CD4-positive, CD25-positive, alpha-beta regulatory T cell (primary cell): ENCODE measurements around the gene SLC45A2. TPM values are rescaled to one million over a fixed set of nuclear protein-coding genes. Genes with fewer than 3 reads are reported as not detected.
A peak's percentile ranks its signal among the peaks of the same experiment; 100 is the strongest.
"Not testable (repeated sequence)": the region's sequence is repeated elsewhere in the genome, so short reads cannot be mapped to it uniquely, and the experiment has no call there.

ENCODE experiments used
- ATAC-seq, 2 donors: fragments of 150-1000 bp; cut with Tn5 transposase; one replicate each; pipeline ENCODE4 v1.10.0; 2021; ENCODE audit warnings: low read depth in 2 of 2, moderate number of reproducible peaks in 2 of 2, moderate library complexity in 1 of 2
- DNase-seq, 3 donors: peaks; one replicate each; pipeline versions ENCODE4 v3.0.0 to v3.0.0-alpha.2; 2012 to 2022; ENCODE audit warnings: mixed read lengths in 1 of 3
- H3K27ac ChIP-seq: one replicate; pipeline ENCODE4 v1.7.0; 2013; ENCODE audit warnings: mild to moderate bottlenecking, low read length; ENCODE audit not compliant: insufficient read depth, poor library complexity, severe bottlenecking
- H3K27me3 ChIP-seq: one replicate; pipeline ENCODE4 v1.7.0; 2013; ENCODE audit warnings: low read length; ENCODE audit not compliant: control insufficient read depth, insufficient read depth
- H3K36me3 ChIP-seq: one replicate; pipeline ENCODE4 v1.7.0; 2013; ENCODE audit warnings: mild to moderate bottlenecking, low read length, moderate library complexity; ENCODE audit not compliant: control insufficient read depth, insufficient read depth
- H3K4me1 ChIP-seq: 2 replicates; pipeline ENCODE4 v1.7.0; 2013; ENCODE audit warnings: mild to moderate bottlenecking, low read length; ENCODE audit not compliant: insufficient read depth, control insufficient read depth, poor library complexity, severe bottlenecking
- H3K4me3 ChIP-seq: one replicate; pipeline ENCODE4 v1.7.0; 2013; ENCODE audit warnings: low read depth, mild to moderate bottlenecking, low read length, moderate library complexity
- H3K9me3 ChIP-seq, 2 experiments: 1 replicate in 1 of 2; 2 replicates in 1 of 2; pipeline ENCODE4 v1.7.0; 2013; ENCODE audit warnings: low read length in 2 of 2, mild to moderate bottlenecking in 1 of 2, moderate library complexity in 1 of 2; ENCODE audit not compliant: control insufficient read depth in 2 of 2
- H3K27ac Mint-ChIP-seq, 3 donors: one replicate each; pipeline ENCODE4 v1.8.0; 2020 to 2022; ENCODE audit warnings: mild to moderate bottlenecking in 3 of 3, mixed read lengths in 3 of 3, moderate library complexity in 2 of 3
- H3K27me3 Mint-ChIP-seq: one replicate; pipeline ENCODE4 v1.8.0; 2022; ENCODE audit warnings: mild to moderate bottlenecking, mixed read lengths
- H3K36me3 Mint-ChIP-seq: one replicate; pipeline ENCODE4 v1.8.0; 2020; ENCODE audit warnings: mixed read lengths
- H3K4me1 Mint-ChIP-seq, 4 donors: one replicate each; pipeline ENCODE4 v1.8.0; 2020 to 2022; ENCODE audit warnings: mixed read lengths in 4 of 4, mild to moderate bottlenecking in 1 of 4
- H3K4me3 Mint-ChIP-seq, 4 donors: one replicate each; pipeline ENCODE4 v1.8.0; 2020 to 2022; ENCODE audit warnings: mild to moderate bottlenecking in 4 of 4, mixed read lengths in 4 of 4, moderate library complexity in 3 of 4
- H3K9me3 Mint-ChIP-seq, 7 donors: one replicate each; pipeline ENCODE4 v1.8.0; 2020 to 2022; ENCODE audit warnings: mixed read lengths in 7 of 7, mild to moderate bottlenecking in 3 of 7, moderate library complexity in 2 of 7
- polyA plus RNA-seq, 4 donors: library from polyadenylated mRNA; unstranded; fragments of 300-500 nt; fragmentation: Illumina TruSeq; gene quantifications; one replicate each; pipeline ENCODE4 v1.2.3, GENCODE V29; 2021
- total RNA-seq: library from RNA; stranded (reverse); gene quantifications from one replicate; pipeline ENCODE4 v1.2.3, GENCODE V29; 2022

Gene SLC45A2
- not detected for total RNA-seq
- not detected for polyA plus RNA-seq

DNA sequence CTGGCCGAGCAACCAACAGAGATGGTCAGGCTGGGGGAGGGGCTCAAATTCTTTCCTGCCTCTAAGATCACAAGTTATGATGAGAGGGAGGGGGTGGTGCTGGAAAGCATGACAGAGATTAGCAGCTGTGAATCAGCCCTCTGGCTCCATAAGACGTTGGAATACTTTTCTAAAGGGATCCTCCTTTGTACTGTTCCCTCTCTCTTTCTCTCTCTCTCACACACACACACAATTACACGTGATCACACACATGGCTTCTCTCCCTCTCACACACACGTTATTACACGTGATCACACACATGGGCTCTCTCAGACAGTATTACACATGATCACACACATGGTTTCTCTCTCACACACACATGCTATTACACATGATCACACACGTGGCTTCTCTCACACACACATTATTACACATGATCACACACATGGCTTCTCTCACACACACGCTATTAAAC, at the start of gene SLC45A2:
SLC45A2 (minus strand) TSS at position 23 of the 454 bp plus-strand sequence. CDS start 110 bp downstream, outside the sequence.
- no peaks in the 10 kb centered on the region for H3K4me1 ChIP-seq
- Mint-ChIP-seq H3K27ac (no peak within 1 kb of the TSS), H3K4me3 (no peak within 1 kb of the TSS), H3K4me1 (no peaks in the 10 kb centered on the region), H3K36me3 (peaks cover 20% of the 10 kb centered on the region), H3K27me3 (no peaks in the 10 kb centered on the region), H3K9me3 (peaks cover 0 to 4% (median 0%) of the 10 kb centered on the region in 7 donors)
- ATAC-seq (no peak), DNase-seq (no peak)
- H3K36me3 ChIP-seq, result peaks cover 15% of the 10 kb centered on the region
- H3K27ac ChIP-seq, result no peak within 1 kb of the TSS
- no peak within 1 kb of the TSS for H3K4me3 ChIP-seq
- H3K9me3 ChIP-seq, result no peaks in the 10 kb centered on the region
- H3K27me3 ChIP-seq, result no peaks in the 10 kb centered on the region

GRCh38 chr5:34031966-34032365, 47.5 kb upstream of the SLC45A2 start:
- H3K36me3 ChIP-seq, result peaks cover 20% of the 10 kb centered on the region
- no peaks in the 10 kb centered on the region for H3K27me3 Mint-ChIP-seq
- peaks cover 41% of the 10 kb centered on the region for H3K36me3 Mint-ChIP-seq
- H3K27ac ChIP-seq, result no peak overlapping the region
- H3K4me1 ChIP-seq, result no peaks in the 10 kb centered on the region
- ATAC-seq (no peak), DNase-seq (no peak)
- peaks cover 0 to 1% (median 0%) of the 10 kb centered on the region in 4 donors for H3K4me1 Mint-ChIP-seq
- H3K27ac Mint-ChIP-seq, result no peak overlapping the region
- no peak overlapping the region for H3K4me3 Mint-ChIP-seq
- H3K27me3 ChIP-seq, result no peaks in the 10 kb centered on the region
- H3K9me3 ChIP-seq, result no peaks in the 10 kb centered on the region
- H3K4me3 ChIP-seq, result no peak overlapping the region
- no peaks in the 10 kb centered on the region for H3K9me3 Mint-ChIP-seq

DNA sequence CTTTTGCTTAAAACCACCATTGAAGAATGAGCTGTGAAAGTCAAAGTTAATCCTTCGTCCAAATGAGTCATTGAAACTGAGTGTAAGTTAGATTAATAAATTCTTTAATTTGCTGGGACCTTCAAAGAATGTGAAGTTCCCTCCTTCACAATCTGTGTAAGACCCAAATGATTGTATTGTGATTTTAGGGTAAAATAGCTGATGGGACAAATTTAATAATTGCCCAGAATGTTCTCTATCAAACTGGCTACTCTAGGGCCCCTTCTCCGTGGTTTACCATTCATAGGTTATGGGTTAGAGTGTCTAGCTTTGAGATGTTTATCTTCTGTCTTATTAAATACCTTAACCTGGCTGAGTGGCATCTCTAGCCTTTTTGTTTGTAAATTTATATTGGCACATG, 46.6 kb upstream of the SLC45A2 start:
- peaks cover 47% of the 10 kb centered on the region for H3K36me3 Mint-ChIP-seq
- ATAC-seq, result no peak
- DNase-seq, result no peak
- Histone ChIP-seq H3K4me3 (no peak overlapping the region), H3K36me3 (peaks cover 23% of the 10 kb centered on the region), H3K27ac (no peak overlapping the region), H3K27me3 (no peaks in the 10 kb centered on the region), H3K4me1 (no peaks in the 10 kb centered on the region), H3K9me3 (no peaks in the 10 kb centered on the region)
- peaks cover 0 to 1% (median 0%) of the 10 kb centered on the region in 4 donors for H3K4me1 Mint-ChIP-seq
- no peak overlapping the region for H3K4me3 Mint-ChIP-seq
- H3K27me3 Mint-ChIP-seq, result no peaks in the 10 kb centered on the region
- no peak overlapping the region for H3K27ac Mint-ChIP-seq
- H3K9me3 Mint-ChIP-seq, result no peaks in the 10 kb centered on the region

DNA sequence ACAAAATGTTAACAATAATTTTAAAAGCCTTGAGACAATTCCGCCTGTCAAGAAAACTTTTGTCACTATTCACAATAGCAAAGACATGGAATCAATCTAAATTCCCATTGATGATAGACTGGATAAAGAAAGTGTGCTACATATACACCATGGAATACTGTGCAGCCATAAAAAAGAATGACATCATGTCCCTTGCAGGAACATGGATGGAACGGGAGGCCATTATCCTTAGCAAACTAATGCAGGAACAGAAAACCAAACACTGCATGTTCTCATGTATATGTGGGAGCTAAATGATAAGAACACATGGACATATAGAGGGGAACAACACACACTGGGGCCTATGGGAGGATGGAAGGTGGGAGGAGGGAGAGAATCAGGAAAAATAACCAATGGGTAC, 46.1 kb upstream of the SLC45A2 start:
- peaks cover 24% of the 10 kb centered on the region for H3K36me3 ChIP-seq
- peaks cover 50% of the 10 kb centered on the region for H3K36me3 Mint-ChIP-seq
- not testable (repeated sequence) for H3K27ac Mint-ChIP-seq

DNA sequence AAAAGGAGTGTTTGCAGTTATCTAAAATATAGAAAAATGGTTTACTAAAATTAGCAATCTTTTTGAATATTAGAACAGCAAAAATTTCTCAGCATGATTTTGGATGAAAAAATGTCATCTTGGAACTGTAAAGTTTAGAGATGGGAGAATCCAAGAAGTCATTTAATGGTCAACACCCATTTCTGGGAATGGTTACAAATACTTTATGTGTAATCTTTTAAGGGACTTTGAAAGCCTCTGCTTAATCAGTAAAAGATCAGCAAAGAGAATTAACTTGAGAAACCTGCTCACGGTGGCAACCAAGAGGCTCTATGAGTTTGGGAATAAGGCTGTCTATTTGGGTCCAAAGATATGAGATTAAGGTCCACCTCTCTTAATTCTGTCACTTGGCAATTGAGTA, 45.6 kb upstream of the SLC45A2 start:
- Mint-ChIP-seq H3K27ac (no peak overlapping the region), H3K27me3 (no peaks in the 10 kb centered on the region), H3K4me3 (no peak overlapping the region), H3K9me3 (no peaks in the 10 kb centered on the region), H3K36me3 (peaks cover 51% of the 10 kb centered on the region), H3K4me1 (peaks cover 0 to 1% (median 0%) of the 10 kb centered on the region in 4 donors)
- peaks cover 21% of the 10 kb centered on the region for H3K36me3 ChIP-seq
- ATAC-seq, result no peak
- H3K27me3 ChIP-seq, result no peaks in the 10 kb centered on the region
- no peaks in the 10 kb centered on the region for H3K4me1 ChIP-seq
- no peaks in the 10 kb centered on the region for H3K9me3 ChIP-seq
- H3K4me3 ChIP-seq, result no peak overlapping the region
- no peak for DNase-seq
- no peak overlapping the region for H3K27ac ChIP-seq

More for the DNA sequence above, 46.1 kb upstream of the SLC45A2 start:
- H3K27ac ChIP-seq, H3K27me3 Mint-ChIP-seq, H3K4me3 ChIP-seq, H3K4me1 Mint-ChIP-seq, H3K4me1 ChIP-seq, H3K4me3 Mint-ChIP-seq, DNase-seq, ATAC-seq, H3K27me3 ChIP-seq, H3K9me3 ChIP-seq, H3K9me3 Mint-ChIP-seq: not testable (repeated sequence)

DNA sequence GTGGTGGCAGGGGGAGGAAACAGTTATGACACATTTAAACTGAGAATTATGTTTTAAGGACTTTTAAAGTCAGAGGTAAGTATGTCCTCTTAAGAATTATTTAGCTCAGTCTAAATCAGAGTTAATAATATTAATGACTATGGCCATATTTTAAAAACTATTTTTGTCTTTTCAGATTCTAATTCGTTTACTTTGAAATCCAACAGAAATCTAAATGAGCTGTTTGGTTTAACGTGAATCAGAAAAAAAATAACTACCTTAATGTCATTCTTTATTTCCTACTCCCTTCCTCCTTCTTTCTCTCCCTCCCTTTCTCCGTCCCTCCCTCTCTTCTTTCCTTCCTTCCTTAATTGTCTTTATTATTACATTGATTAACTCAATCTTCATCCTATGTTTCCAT, 43.9 kb upstream of the SLC45A2 start:
- Mint-ChIP-seq H3K27me3 (no peaks in the 10 kb centered on the region), H3K4me1 (peaks cover under 1 to 2% (median under 1%) of the 10 kb centered on the region in 4 donors), H3K9me3 (no peaks in the 10 kb centered on the region), H3K36me3 (peaks cover 52% of the 10 kb centered on the region), H3K27ac (no peak overlapping the region), H3K4me3 (no peak overlapping the region)
- DNase-seq (no peak), ATAC-seq (no peak)
- Histone ChIP-seq H3K9me3 (no peaks in the 10 kb centered on the region), H3K27ac (no peak overlapping the region), H3K4me3 (no peak overlapping the region), H3K27me3 (no peaks in the 10 kb centered on the region), H3K36me3 (peaks cover 27% of the 10 kb centered on the region), H3K4me1 (no peaks in the 10 kb centered on the region)

GRCh38 chr5:34026089-34026761, 41.7 kb upstream of the SLC45A2 start:
- no peak for DNase-seq
- no peak for ATAC-seq
- H3K27me3 Mint-ChIP-seq, result no peaks in the 10 kb centered on the region
- Histone ChIP-seq H3K4me3 (no peak overlapping the region), H3K4me1 (peaks cover 8% of the 10 kb centered on the region), H3K9me3 (no peaks in the 10 kb centered on the region), H3K27ac (no peak overlapping the region), H3K36me3 (peaks cover 17% of the 10 kb centered on the region), H3K27me3 (no peaks in the 10 kb centered on the region)
- H3K9me3 Mint-ChIP-seq, result no peaks in the 10 kb centered on the region
- H3K4me1 Mint-ChIP-seq, result peaks cover 9 to 20% (median 16%) of the 10 kb centered on the region in 4 donors
- peak overlapping the region in 1 of 3 donors; percentile 1 for H3K27ac Mint-ChIP-seq
- no peak overlapping the region for H3K4me3 Mint-ChIP-seq
- H3K36me3 Mint-ChIP-seq, result peaks cover 53% of the 10 kb centered on the region
